Measurements from ENCODE around the gene MAP4. TPM values are rescaled to one million over a fixed set of nuclear protein-coding genes. Genes with fewer than 3 reads are reported as not detected.

Gene MAP4
- polyA plus RNA-seq, 1 donor from 2014 or later = 186 TPM

GRCh38 chr3:47882338-47882737, 133.9 kb downstream of the MAP4 start:
- no peak overlapping the region for H3K27ac ChIP-seq (ENCODE audit: low read length)
- no peak overlapping the region for H2AFZ ChIP-seq (ENCODE audit: low read depth, low read length)
- no peaks in the 10 kb centered on the region for H3K9me3 ChIP-seq (ENCODE audit: low read length)
- no peaks in the 10 kb centered on the region for H4K20me1 ChIP-seq (ENCODE audit: insufficient read depth)
- no peak overlapping the region for H3K9ac ChIP-seq (ENCODE audit: low read length)
- no peaks in the 10 kb centered on the region for H3K9me2 ChIP-seq (ENCODE audit: insufficient read depth, low read length)
- H3K4me2 ChIP-seq (ENCODE audit: low read length) = no peak overlapping the region
- no peaks in the 10 kb centered on the region for H3F3A ChIP-seq (ENCODE audit: insufficient read depth, low read length, poor library complexity, severe bottlenecking)
- no peak for TF ChIP-seq REST (IDR thresholded peaks at IDR 0.05; ENCODE audit: borderline replicate concordance)
- no peak for TF ChIP-seq EZH2 (IDR thresholded peaks at IDR 0.05; ENCODE audit: borderline replicate concordance, insufficient read depth, low read length, poor library complexity, severe bottlenecking)
- TF ChIP-seq TAF1 (IDR thresholded peaks at IDR 0.05; ENCODE audit: low read depth) = no peak
- no peak for TF ChIP-seq RAD21 (conservative IDR thresholded peaks at IDR 0.05)
- TF ChIP-seq EP300 (conservative IDR thresholded peaks at IDR 0.05; ENCODE audit: poor library complexity, severe bottlenecking) = no peak
- no peak for TF ChIP-seq POLR2AphosphoS5 (IDR thresholded peaks at IDR 0.05)
- TF ChIP-seq MXI1 (conservative IDR thresholded peaks at IDR 0.05; ENCODE audit: poor library complexity, severe bottlenecking) = no peak
- TF ChIP-seq SMC3 (conservative IDR thresholded peaks at IDR 0.05; ENCODE audit: poor library complexity) = no peak
- TF ChIP-seq CTCF (IDR thresholded peaks at IDR 0.05; ENCODE audit: poor library complexity, severe bottlenecking) = no peak
- H3K4me3 ChIP-seq (ENCODE audit: low read length) = no peak overlapping the region
- H3K79me2 ChIP-seq (replicated peaks; ENCODE audit: insufficient read depth, low read length) = peaks cover 13% of the 10 kb centered on the region
- no peaks in the 10 kb centered on the region for H3K27me3 ChIP-seq (ENCODE audit: insufficient read depth, low read depth, low read length)
- H3K36me3 ChIP-seq (ENCODE audit: insufficient read depth, low read length) = no peaks in the 10 kb centered on the region

GRCh38 chr3:47877719-47878118, 138.5 kb downstream of the MAP4 start:
- no peaks in the 10 kb centered on the region for H3K9me2 ChIP-seq (ENCODE audit: insufficient read depth, low read length)
- H3F3A ChIP-seq (ENCODE audit: insufficient read depth, low read length, poor library complexity, severe bottlenecking) = no peaks in the 10 kb centered on the region
- no peaks in the 10 kb centered on the region for H3K9me3 ChIP-seq (ENCODE audit: low read length)
- no peaks in the 10 kb centered on the region for H3K36me3 ChIP-seq (ENCODE audit: insufficient read depth, low read length)
- no peaks in the 10 kb centered on the region for H3K27me3 ChIP-seq (ENCODE audit: insufficient read depth, low read depth, low read length)
- H4K20me1 ChIP-seq (ENCODE audit: insufficient read depth) = no peaks in the 10 kb centered on the region
- H3K79me2 ChIP-seq (replicated peaks; ENCODE audit: insufficient read depth, low read length) = peaks cover 2% of the 10 kb centered on the region
- H3K4me3 ChIP-seq (ENCODE audit: low read length) = no peak overlapping the region
- TF ChIP-seq REST (IDR thresholded peaks at IDR 0.05; ENCODE audit: borderline replicate concordance) = no peak
- TF ChIP-seq POLR2AphosphoS5 (IDR thresholded peaks at IDR 0.05) = no peak
- no peak for TF ChIP-seq EP300 (conservative IDR thresholded peaks at IDR 0.05; ENCODE audit: poor library complexity, severe bottlenecking)
- TF ChIP-seq TAF1 (IDR thresholded peaks at IDR 0.05; ENCODE audit: low read depth) = no peak
- no peak for TF ChIP-seq SMC3 (conservative IDR thresholded peaks at IDR 0.05; ENCODE audit: poor library complexity)
- no peak for TF ChIP-seq MXI1 (conservative IDR thresholded peaks at IDR 0.05; ENCODE audit: poor library complexity, severe bottlenecking)
- TF ChIP-seq CTCF (IDR thresholded peaks at IDR 0.05; ENCODE audit: poor library complexity, severe bottlenecking) = no peak
- no peak for TF ChIP-seq EZH2 (IDR thresholded peaks at IDR 0.05; ENCODE audit: borderline replicate concordance, insufficient read depth, low read length, poor library complexity, severe bottlenecking)
- no peak for TF ChIP-seq RAD21 (conservative IDR thresholded peaks at IDR 0.05)
- no peak overlapping the region for H3K4me2 ChIP-seq (ENCODE audit: low read length)
- no peak overlapping the region for H3K9ac ChIP-seq (ENCODE audit: low read length)
- no peak overlapping the region for H2AFZ ChIP-seq (ENCODE audit: low read depth, low read length)
- H3K27ac ChIP-seq (ENCODE audit: low read length) = no peak overlapping the region
